KG1 (cell line): ENCODE data around the gene IVD.

Source experiments
- DNase-seq: peaks from one replicate; lab custom pipeline; 2025; lab: John Stamatoyannopoulos, UW

Gene IVD

DNA sequence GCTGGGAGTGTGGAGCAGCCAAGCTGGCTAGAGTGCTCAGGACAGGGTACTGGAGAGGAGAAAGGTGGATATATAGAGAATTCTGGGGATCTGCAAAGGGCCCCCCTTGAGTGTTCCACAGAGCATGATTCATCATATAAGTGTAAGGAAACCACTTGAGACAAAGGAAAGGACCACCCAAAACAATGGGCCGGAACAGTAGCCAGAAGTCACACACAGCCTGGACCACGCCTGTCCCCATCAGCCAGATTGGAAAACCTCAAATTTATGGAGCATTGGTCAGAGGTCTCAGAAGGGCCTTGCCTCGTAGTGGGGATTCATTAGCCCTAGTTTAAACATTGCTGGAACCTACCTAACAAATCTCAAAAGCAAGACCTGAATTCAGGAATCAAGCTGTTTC lies 28.0 kb upstream of the IVD start:
- no peak for DNase-seq

DNA sequence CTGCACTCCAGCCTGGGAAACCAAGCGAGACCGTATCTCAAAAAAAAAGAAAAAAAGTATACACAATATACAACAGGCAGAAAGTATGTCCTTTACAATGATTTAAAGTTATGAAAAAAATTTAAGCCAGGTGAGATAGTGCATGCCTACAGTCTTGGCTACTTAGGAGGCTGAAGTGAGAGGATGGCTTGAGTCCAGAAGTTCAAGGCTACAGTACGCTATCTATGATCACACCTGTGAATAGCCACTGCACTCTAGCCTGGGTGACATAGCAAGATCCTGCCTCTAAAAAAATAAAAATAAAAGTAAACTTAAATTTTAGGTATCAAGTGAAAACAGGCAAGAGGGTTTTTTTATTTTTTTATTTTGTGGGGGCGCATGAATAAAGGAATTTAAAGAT lies 26.2 kb upstream of the IVD start:
- no peak for DNase-seq

DNA sequence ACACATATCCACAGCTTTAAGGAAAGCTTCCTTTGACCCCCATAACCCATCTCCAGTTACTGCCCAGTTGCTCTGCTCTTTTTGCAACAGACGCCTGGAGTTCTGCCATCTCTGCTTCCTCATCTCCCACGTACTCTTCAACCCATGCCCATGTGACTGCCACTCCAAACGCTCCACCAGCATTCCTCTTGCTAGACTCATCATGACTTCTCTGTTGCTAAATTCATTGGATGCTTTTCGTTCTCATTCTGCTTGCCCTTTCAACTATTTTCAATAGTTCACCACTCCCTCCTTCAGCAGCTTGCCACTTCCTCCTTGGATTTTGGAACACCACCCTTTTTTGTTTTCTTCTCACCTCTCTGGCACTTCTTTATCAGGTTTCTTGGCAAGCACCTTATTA lies 25.7 kb upstream of the IVD start:
- DNase-seq = no peak

DNA sequence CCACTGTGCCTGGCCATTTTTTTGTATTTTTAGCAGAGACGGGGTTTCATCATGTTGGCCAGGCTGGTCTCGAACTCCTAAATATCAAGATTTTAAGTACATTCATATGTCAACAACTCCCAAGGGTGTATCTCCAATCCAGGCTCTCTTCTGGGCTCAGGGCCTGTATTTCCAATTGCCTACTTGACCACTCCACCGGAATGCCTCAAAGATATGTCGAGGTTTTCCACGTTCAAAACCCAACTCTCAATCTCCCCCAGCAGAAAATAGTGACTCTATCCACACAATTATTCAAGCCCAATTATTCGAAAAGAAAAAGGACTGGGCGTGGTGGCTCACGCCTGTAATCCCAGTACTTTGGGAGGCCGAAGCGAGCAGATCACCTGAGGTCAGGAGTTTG lies 25.0 kb upstream of the IVD start:
- no peak for DNase-seq

DNA sequence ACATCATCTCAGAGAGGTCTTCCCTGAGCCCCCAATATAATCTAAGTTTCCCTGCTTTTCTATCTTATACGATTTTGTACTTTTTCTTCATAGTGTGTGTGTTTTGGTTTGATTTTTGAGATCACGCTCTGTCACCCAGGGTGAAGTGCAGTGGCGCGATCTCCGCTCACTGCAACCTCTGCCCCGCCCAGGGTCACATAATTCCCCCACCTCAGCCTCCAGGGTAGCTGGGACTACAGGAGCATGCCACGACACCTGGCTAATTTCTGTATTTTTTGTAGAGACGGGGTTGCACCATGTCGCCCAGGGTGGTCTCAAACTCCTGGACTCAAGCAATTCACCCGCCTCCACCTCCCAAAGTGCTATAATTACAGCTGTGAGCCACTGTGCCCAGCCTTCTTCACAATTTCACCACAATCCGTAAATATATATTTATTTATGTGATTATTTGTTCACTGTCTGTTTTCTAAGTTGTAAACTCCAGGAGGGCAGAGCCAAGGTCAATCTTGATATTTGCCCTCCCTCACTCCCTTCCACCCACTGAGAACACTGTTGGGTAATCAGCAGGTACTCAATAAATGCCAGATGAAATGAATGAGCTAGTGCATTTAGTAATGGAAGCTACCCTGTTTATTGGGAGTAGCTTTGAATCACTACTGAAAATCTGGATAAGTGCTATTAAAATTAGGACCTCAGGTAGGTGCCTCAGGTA lies 23.6 kb upstream of the IVD start:
- no peak for DNase-seq

DNA sequence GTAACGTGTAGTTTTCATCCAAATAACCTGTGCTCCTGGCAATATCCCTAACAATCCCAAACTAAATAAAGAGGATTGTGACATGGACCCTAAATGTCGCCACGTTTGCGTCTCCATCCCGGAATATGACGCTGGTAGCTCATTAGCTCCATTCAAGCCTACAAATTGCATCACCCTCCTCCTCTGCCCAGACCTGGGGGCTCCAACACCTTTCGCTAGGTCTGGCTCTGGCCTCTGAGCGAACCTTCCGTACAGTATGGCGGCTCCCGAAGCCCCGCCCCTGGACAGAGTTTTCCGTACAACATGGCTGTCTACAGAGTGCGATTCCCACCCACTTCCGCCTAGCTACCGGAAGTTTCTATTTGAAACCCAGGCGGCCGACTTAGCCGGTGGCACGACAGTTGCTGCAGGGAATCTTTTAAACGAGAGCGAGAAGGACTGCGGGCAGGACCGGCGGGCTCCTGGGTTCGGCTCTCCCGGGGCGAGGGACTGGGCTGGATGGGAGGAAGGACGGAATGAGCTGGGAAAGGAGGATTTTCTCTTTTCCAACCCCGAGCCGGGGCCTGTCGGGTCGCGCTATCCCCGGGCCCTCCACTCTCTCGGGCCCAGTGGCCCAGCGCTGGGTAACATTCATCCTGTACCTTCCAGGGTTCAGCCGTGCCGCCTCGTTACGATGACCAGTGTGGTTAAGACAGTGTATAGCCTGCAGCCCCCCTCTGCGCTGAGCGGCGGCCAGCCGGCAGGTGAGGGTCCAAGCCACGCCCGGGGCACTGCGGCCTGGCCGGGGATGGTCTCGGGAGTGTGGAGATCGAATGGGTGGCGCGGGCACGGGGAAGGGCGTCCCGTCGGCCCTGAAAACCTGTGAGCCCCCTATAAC lies 22.8 kb upstream of the IVD start, which contains the start of gene KNSTRN:
Gene KNSTRN (plus strand): TSS at position 142 of the 877 bp plus-strand sequence. CDS start 115 bp downstream, at position 257.
- DNase-seq = peak; percentile 85

DNA sequence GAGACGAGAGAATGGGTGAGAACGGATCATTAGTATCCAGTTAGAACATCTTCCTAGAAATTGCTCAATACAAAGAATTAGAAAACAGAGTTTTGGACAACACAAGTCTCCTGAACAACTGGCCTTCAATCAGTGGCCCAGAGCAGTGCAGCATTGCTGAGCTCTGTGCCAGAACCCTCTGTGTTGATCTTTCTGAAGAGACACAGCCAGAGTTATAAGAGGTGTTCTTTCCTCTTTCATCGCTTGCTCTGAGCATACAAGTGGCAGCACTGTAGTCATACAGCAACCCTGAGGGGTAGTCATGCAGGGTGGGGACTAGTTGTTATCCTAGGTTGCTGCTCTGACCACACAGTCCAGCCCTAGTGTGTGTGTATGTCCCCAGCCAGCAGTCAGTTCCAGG lies 19.1 kb upstream of the IVD start:
- no peak for DNase-seq

DNA sequence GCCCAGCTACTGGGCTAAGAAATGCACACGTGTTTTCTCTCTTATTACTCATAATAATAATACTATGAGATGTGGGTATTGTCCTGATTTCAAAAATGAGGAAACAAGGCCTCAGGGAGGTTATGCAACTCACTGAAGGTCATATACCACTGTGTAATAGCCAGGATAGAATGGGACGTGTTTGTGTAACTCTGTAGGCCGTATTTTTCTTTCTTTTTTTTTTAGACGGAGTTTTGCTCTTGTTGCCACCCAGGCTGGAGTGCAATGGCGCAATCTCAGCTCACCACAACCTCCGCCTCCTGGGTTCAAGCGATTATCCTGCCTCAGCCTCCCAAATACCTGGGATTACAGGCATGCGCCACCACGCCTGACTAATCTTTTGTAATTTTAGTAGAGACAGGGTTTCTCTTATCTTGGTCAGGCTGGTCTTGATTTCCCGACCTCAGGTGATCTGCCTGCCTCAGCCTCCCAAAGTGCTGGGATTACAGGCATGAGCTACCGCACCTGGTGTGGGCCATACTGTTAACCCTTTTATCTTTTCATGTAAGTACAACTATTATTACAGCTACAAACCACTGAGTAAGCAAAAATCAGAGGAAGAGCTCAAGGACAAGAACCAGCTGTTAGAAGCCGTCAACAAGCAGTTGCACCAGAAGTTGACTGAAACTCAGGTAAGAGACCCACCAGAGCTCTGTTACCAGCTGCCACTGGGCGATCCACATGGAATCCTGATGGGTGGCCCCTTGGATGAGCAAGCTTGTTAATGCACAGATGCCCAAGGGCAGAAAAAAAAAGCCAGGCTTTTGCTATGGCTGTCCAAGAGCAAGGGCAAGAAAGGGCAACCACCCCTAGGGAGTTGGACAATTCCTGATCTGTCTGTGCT lies 16.4 kb upstream of the IVD start:
- DNase-seq = no peak

DNA sequence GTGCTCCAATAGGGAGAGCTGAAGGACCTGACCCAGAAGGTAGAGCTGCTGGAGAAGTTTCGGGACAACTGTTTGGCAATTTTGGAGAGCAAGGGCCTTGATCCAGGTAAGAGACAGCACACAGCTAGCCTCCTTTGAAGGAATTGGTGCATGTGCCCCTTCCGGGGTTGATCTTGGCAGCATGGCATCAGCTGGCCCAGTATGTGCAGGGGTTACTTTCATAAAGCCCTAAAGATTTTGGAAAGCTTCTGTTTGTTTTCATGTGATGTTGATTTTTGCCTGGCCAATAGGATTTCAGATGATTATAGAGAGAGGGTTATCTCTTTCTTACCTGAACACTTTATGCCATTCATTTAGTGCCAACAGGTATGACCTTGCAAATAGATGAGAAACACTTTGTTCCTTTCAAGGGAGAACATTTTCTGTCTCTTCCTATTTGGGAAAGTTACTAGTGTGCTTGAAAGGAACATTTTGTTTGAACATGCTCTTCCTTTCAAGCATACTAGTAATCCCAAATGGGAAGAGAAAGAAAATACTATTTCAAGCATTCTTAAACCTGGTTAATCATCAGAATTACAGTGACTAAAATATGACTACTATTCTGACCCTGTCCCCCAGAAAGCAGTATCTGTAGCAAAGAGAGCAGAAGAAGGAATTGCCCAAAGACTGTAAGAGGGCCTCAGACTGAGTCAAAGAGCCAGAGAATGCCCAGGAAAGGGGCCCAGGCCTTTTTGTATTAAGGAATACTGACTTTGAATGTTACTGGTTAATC lies 15.6 kb upstream of the IVD start:
- DNase-seq = no peak

DNA sequence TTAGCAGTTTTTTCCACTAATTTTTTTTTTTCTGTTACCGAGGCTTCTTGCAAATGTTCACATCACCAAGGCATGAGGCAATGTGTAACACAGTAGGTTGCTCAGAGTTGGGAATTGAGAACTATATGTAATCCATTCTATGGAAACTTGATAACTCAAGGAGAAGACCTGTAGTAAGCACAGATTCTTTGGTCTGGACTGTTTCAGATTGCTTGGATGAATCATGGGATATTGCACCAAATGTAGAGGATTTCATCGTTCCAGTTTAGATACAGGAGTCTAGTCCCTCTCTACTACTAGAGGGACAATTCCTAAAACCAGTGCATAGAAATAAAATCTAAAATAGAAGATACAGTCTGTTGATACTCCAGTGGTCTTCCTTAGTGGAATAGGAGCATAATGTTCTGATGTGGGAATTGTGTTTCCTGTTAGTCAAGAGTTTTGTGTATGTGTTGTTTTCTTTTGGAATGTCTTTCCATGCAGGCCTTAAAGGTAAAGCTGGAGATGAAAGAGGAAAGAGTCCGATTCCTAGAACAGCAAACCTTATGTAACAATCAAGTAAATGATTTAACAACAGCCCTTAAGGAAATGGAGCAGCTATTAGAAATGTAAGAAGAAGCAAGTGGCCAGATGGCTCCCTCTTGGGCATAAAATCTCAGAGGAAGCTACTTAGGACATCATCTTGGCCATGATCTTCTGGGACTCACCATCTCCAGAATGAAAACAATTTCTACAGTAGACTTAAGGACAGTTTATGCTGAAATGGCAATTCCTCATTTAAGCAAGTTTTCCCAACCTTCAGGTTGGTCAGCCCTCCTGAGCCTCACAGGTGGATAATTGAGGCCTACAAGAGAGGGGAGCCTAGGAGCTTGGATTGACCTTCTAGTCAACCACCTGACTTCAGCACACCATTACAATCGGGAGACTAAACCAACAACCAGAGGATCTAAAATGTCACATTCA lies 12.3 kb upstream of the IVD start:
- no peak for DNase-seq

DNA sequence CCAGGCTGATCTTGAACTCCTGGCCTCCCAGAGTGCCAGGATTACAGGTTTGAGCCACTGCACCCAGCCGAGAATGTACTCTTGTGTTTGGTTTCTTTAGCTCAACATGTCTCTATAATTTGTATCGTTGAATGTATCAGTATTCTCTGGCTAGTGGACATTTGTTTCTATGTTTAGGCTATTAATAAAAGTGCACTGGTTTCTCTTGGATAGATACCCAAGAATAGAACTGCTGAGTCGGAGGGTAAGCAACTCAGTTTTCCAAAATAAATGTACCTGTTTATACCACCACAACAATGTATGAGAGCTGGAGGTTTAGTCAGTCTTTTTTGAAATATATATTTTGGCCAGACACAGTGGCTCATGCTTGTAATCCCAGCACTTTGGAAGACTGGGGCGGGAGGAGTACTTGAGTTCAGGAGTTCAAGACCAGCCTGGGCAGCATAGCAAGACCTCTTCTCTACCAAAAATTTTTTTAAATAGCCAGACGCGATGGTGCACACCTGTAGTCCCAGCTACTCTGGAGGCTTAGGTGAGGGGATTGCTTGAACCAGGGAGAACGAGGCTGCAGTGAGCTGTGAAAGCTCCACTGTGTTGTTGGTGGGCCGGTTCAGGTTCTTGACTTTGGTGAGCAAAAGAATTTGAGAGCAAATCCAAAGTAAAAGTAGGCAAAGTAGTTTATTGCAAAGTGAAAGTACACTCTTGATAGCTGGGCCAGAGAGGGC lies 7.7 kb upstream of the IVD start:
- DNase-seq = no peak

DNA sequence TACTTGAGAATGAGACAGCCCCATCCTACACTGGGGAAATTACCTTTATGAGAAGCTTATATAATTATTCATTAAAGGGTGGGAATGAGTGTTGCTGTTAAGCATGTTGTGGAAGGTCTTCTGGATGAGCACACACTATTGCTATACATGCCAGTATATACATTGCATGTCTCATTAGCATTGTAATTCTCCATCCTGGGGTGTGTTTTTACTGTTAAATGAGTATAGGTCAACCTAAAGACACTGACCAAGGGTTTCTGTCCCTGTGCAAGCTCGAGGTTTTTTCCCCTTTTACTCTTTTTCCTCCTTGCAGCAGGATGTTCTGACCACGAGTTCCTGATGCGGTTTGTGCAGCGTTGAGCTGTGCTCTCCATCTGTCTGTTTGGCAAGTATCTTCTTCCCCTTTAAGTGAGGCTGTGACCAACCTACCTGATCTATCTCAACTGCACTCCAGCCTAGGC lies 7.2 kb upstream of the IVD start:
- peak; percentile 46 for DNase-seq

DNA sequence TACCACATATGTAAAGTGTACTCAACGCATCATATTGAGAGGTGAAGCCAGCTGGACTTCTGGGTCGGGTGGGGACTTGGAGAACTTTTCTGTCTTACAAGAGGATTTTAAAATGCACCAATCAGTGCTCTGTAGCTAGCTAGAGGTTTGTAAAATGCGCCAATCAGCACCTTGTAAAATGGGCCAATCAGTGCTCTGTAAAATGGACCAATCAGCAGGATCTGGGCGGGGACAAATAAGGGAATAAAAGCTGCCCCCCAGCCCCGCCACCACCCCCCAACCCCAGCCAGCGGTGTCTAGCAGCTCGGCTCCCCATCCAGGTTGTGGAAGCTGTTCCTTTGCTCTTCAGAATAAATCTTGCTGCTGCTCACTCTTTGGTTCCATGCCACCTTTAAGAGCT lies 6.2 kb upstream of the IVD start:
- no peak for DNase-seq

DNA sequence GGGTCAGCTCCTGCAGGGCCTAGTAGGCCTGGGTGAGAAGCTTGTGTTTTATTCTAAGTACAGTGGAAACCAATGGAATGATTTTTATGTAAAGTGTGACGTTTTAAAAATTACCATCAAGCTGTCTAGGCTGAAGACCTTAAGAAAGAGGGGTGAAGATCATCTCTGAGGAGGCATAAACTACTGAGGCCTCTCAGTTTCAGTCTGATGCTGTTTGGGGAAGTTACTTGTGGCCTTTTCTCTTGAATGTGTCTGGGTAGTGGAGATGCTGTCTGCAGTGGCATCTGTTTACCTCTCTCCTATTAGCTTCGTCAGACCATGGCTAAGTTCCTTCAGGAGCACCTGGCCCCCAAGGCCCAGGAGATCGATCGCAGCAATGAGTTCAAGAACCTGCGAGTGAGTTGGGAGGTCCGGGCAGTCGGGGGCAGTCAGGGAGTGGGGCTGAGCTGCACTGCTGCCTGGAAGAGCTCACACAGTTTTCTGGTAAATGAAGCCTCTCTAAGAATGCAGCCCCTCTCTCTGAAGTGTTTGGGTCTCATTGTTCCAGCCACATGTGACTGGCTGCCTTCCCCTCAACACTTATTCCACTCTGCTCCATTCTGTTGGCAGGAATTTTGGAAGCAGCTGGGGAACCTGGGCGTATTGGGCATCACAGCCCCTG lies 1.9 kb downstream of the IVD start:
- DNase-seq = no peak

DNA sequence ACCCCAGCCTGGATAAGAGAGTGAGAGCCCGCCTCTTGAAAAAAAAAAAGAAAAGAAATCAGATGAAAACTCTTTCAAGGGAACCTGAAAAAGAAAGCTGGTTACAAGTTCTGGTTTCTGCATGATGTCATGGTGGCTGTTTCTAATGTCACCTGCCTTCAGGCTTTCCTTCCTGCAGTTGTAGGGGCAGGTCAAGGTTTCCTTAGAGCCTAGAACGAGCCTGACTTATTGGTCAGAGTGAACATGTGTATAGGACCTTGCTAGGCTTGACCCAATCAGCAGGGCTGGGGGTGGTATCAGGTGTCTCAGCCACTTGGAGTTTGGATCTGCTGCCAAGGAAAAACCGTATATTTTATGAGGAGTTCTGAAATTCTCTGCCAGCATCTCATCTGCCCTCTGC lies 3.8 kb downstream of the IVD start:
- no peak for DNase-seq

DNA sequence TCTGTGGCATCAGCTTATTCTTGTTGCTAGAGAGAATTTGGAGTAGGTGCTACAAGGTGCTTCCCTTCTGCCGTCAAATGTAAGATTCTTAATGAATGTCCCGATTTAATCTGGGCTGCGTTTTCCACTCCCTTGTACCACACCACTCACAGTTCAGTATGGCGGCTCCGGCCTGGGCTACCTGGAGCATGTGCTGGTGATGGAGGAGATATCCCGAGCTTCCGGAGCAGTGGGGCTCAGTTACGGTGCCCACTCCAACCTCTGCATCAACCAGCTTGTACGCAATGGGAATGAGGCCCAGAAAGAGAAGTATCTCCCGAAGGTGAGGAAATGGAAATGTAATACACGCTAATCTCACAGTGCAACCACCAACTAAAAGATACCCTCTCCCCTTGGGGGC lies 4.9 kb downstream of the IVD start:
- DNase-seq = no peak

DNA sequence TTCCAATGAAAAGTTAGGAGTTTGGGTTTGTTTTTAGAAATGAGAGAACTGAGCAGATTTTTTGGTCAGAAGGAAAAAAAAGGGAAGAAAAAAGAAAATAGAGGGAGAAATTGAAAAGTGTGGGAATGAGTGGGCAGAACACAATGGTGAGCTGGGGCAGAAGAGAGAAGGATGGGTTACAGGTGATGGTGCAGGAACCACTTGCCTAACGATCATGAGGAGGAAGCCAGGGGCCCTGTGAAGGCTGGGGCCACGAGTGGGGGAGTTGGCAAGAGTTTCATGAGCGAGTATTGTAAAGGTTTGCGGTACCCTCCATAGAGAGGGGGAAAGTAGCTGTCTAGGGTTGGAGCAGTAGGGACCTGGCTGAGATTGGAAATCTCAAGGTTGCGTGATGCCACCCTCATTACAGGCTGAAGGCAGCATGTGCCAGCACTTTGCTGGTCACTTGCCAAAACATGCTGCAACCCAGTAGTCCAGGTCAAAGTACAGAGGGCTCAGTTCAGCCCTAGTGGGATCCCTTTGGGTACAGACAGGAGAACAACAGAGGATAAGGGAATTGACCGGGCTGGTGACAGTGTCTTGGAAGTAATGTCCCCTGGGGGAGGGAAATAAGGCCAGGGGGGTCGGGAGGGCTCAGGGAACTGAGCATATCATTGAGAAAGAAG lies 6.6 kb downstream of the IVD start:
- no peak for DNase-seq

DNA sequence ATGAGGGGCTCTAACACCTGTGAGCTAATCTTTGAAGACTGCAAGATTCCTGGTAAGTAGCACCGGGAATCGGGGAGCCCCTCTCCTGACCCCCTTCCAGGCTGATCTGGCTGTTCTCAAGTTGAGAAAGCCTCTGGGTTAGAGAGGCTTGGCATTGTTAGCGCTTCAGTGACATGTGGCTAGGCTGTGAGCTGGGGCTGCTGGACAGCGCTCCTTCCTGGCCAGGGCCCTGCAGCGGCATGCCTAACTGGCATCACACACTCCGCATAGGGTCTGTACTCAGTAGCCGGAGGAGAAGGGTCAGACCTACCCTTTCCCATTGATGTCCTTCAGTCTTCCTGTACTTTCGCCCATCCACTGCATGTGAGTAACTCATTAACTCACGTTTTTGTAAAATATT lies 7.4 kb downstream of the IVD start:
- DNase-seq = no peak

DNA sequence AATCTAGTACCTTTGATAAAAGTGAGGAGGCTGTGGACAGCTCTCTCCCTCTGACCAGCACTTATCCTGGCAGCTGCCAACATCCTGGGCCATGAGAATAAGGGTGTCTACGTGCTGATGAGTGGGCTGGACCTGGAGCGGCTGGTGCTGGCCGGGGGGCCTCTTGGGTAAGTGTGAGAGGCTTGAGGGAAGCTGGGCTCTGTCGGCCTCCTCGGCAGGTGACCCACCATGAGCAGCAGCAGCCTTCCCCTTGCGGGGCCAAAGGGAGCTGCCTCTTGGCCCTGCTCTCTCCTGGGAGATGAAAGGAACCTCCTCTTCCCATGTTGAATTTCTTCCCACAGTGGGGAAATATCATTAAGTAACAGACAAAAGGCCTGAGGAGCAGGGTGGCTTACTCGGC lies 9.2 kb downstream of the IVD start:
- DNase-seq = no peak
